ENCODE data around the gene COA1. TPM values are rescaled to one million over a fixed set of nuclear protein-coding genes. Genes with fewer than 3 reads are reported as not detected.

COA1 gene
- total RNA-seq, 1 experiment from 2014 or later, result 109 TPM

DNA sequence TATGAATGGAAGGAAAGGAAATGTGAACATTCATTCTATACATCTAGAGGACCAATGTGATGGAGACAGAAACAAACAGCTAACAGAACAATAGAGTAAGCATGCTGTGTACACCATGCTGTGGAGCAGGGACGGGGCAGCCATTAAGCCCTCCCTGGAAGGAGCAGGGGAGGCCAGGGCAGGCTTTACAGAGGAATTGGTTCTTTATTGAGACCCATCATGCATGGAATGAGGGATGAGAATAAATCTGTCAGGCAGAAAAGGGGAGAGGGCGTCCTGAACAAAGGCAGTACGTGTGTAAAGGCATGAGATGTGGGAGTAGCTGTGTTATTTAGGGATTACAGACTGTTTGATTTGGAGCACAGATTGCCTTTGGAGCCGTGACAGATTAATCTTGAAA lies 111.2 kb downstream of the COA1 start:
- intact Hi-C loops (cut with micrococcal nuclease; ENCODE audit: unreplicated experiment), result no loop called here
- TF ChIP-seq, protein P1, sequence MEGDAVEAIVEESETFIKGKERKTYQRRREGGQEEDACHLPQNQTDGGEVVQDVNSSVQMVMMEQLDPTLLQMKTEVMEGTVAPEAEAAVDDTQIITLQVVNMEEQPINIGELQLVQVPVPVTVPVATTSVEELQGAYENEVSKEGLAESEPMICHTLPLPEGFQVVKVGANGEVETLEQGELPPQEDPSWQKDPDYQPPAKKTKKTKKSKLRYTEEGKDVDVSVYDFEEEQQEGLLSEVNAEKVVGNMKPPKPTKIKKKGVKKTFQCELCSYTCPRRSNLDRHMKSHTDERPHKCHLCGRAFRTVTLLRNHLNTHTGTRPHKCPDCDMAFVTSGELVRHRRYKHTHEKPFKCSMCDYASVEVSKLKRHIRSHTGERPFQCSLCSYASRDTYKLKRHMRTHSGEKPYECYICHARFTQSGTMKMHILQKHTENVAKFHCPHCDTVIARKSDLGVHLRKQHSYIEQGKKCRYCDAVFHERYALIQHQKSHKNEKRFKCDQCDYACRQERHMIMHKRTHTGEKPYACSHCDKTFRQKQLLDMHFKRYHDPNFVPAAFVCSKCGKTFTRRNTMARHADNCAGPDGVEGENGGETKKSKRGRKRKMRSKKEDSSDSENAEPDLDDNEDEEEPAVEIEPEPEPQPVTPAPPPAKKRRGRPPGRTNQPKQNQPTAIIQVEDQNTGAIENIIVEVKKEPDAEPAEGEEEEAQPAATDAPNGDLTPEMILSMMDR (IDR thresholded peaks at IDR 0.05; ENCODE audit: unreplicated experiment), result no peak
- H3K4me1 Mint-ChIP-seq (ENCODE audit: low read depth, unreplicated experiment), result peaks cover 7% of the 10 kb centered on the region
- no peak overlapping the region for H3K4me3 Mint-ChIP-seq (ENCODE audit: low read depth, unreplicated experiment)
- no peak overlapping the region for H3K27ac Mint-ChIP-seq (ENCODE audit: unreplicated experiment)
- no TSS peak for BruUV-seq (replicated peaks)
- H3K9me3 Mint-ChIP-seq (ENCODE audit: low read depth, unreplicated experiment), result no peaks in the 10 kb centered on the region
- CTCF ChIA-PET, result interaction anchor here (0.5 to 3.1 kb wide), 3 partner anchors 31 to 138 kb away, joined by 3 to 11 read pairs (median 3); no protein-coding TSS in a partner anchor
- peaks cover 34% of the 10 kb centered on the region for H3K36me3 Mint-ChIP-seq (ENCODE audit: insufficient read depth, unreplicated experiment)
- DNase-seq, result no peak
- no peaks in the 10 kb centered on the region for H3K27me3 Mint-ChIP-seq (ENCODE audit: unreplicated experiment)

DNA sequence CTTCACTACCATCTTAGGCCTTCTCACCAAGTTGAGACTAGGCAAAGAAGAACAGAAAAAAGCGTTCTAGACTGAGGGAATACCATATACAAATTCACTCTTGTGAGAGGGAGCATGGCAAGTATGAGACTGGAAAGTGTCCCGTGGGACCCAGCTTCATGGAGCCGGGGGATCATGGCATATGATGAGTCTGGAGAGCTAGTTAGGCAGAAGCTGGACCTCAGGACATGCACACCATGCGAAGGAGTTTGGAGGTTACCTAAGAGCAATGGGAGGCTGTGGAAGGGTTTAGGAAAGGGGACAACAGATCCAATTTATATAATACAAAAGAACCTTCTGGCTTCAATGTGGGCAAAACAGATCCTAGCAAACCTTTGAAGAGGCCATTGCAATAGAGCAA lies 112.3 kb downstream of the COA1 start:
- H3K9me3 Mint-ChIP-seq (ENCODE audit: low read depth, unreplicated experiment), result no peaks in the 10 kb centered on the region
- intact Hi-C loops (cut with micrococcal nuclease; ENCODE audit: unreplicated experiment), result no loop called here
- no TSS peak for BruUV-seq (replicated peaks)
- peaks cover 23% of the 10 kb centered on the region for H3K36me3 Mint-ChIP-seq (ENCODE audit: insufficient read depth, unreplicated experiment)
- DNase-seq, result no peak
- H3K4me3 Mint-ChIP-seq (ENCODE audit: low read depth, unreplicated experiment), result no peak overlapping the region
- no peaks in the 10 kb centered on the region for H3K27me3 Mint-ChIP-seq (ENCODE audit: unreplicated experiment)
- peaks cover 7% of the 10 kb centered on the region for H3K4me1 Mint-ChIP-seq (ENCODE audit: low read depth, unreplicated experiment)
- CTCF ChIA-PET, result no interaction called here
- TF ChIP-seq, protein P1 (IDR thresholded peaks at IDR 0.05; ENCODE audit: unreplicated experiment), result no peak
- no peak overlapping the region for H3K27ac Mint-ChIP-seq (ENCODE audit: unreplicated experiment)

GRCh38 chr7:43615558-43616145 lies 113.7 kb downstream of the COA1 start:
- DNase-seq, result no peak
- CTCF ChIA-PET, result no interaction called here
- Mint-ChIP-seq H3K4me1 (ENCODE audit: low read depth, unreplicated experiment) (peaks cover 7% of the 10 kb centered on the region), H3K27me3 (ENCODE audit: unreplicated experiment) (no peaks in the 10 kb centered on the region), H3K36me3 (ENCODE audit: insufficient read depth, unreplicated experiment) (peaks cover 16% of the 10 kb centered on the region), H3K9me3 (ENCODE audit: low read depth, unreplicated experiment) (no peaks in the 10 kb centered on the region), H3K27ac (ENCODE audit: unreplicated experiment) (peak overlapping the region; percentile 22), H3K4me3 (ENCODE audit: low read depth, unreplicated experiment) (no peak overlapping the region)
- TF ChIP-seq, protein P1 (IDR thresholded peaks at IDR 0.05; ENCODE audit: unreplicated experiment), result no peak
- intact Hi-C loops (cut with micrococcal nuclease; ENCODE audit: unreplicated experiment), result no loop called here
- BruUV-seq (replicated peaks), result no TSS peak

DNA sequence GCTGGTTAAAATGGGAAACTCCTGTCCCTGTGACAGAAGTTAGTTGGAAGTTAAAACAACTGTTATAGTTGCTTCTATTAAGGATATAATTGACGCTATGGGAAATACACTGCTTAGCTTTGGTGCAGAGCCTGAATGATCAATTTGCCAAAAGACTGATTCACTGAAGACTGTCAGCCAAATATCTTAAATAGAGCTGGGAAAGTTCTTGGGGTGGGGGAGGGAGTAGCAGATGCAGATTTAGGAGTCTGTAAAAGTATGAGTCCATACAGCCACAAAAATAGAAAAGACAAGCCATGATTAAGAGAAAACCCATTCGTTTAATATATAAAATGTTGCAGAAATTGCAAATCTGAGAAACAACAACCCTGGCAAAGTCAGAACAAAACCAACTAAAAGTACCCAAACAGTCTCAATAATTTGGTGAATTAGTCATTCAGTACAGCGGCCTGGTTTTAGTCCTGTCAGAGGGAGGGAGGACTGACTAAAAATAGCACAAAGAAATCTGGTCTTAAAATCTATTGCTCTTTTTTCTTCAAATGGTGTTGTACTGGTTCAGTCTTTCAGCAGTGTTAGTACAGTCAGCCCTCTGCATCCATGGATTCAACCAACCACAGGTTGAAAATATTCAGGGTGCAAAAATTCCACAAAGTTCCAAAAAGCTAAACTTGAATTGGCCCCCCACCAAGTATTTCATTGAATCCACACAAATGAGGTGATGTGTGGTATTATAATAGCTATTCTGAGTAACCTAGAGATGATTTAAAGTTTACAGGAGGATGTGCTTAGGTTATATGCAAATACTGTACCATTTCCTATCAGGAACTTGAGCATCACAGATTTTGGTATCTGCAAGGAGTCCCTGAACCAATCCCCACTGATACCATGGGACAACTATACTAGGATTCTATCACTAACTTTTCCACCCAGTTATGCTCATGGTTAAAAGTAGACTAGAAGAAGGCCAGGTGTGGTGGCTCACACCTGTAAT lies 116.4 kb downstream of the COA1 start:
- CTCF ChIA-PET, result no interaction called here
- no peaks in the 10 kb centered on the region for H3K9me3 Mint-ChIP-seq (ENCODE audit: low read depth, unreplicated experiment)
- no peak overlapping the region for H3K27ac Mint-ChIP-seq (ENCODE audit: unreplicated experiment)
- BruUV-seq (replicated peaks), result no TSS peak
- no peaks in the 10 kb centered on the region for H3K27me3 Mint-ChIP-seq (ENCODE audit: unreplicated experiment)
- H3K4me3 Mint-ChIP-seq (ENCODE audit: low read depth, unreplicated experiment), result no peak overlapping the region
- peaks cover 7% of the 10 kb centered on the region for H3K4me1 Mint-ChIP-seq (ENCODE audit: low read depth, unreplicated experiment)
- TF ChIP-seq, protein P1 (IDR thresholded peaks at IDR 0.05; ENCODE audit: unreplicated experiment), result no peak
- peaks cover 35% of the 10 kb centered on the region for H3K36me3 Mint-ChIP-seq (ENCODE audit: insufficient read depth, unreplicated experiment)
- intact Hi-C loops (cut with micrococcal nuclease; ENCODE audit: unreplicated experiment), result no loop called here
- DNase-seq, result no peak
